GM10847 (cell line): ENCODE results near the gene PDCD7.

Source experiments
- POLR2A ChIP-seq: IDR thresholded peaks from 2 replicates; pipeline ENCODE4 v1.6.1; 2011; ENCODE audit not compliant: insufficient read length; ENCODE audit errors: extremely low read depth

Gene PDCD7

DNA sequence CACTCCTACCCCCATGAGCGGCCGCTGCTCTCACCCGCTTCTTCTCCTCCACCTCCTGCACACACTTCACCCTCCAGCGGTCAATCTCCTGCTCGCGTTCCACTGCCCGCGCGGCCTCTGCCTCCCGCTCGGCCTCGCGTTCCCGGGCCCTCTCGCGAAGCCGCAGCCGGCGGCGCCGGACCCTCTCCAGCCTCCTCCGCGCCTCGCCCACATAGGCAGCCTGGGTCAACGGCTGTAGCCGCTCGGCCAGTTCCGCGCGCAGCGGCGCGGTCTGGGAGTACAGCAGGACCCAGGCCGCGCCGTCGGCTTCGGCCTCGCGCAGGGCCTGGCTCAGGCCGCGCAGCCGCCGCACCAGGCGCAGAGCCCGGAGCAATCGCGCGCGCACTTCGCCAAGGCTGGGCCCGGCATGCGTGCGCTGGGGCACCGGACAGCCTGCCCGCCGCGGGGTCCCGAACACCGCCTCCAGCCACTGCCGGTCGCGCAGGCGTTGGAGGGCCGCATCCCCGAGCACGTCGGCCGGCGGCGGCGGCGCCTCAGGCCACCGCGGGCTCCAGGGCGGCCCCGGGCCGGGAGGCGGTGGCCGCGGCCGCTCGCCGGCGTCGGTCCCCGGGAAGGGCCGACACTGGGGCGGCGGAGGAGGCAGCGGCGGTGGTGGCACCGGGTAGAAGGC is 595 bp downstream of the PDCD7 start:
- TF ChIP-seq POLR2A, result no peak

DNA sequence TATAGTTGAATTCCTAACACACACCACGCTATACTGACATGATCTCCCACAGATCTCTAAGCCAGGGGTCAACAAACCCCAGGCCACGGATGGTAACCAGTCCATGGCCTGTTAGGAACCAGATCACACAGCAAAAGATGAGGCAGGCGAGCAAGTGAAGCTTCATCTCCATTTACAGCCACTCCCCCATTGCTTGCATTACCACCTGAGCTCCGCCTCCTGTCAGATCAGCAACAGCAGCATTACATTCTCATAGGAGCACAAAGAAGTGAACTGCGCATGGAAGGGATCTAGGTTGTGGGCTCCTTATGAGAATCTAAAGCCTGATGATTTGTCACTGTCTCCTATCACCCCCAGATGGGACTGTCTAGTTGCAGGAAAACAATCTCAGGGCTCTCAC is 2.7 kb downstream of the PDCD7 start:
- no peak for TF ChIP-seq POLR2A

DNA sequence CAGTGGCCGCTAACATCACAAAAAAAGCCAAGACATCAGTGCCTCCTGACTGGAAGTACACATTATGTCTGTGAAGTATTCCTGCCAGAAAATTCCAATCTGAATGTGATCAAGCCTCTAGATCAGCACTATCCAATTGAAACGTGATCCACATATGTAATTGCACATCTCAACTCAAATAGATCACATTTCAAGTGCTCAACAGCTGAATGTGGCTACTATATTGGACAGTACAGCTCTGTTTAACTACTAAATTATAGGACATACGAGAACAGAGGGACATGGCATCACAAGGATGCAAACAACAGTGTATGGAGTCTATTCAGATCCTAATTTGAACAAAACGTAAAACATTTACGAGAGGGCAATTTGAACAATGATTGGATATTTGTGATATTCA is 18.1 kb downstream of the PDCD7 start:
- TF ChIP-seq POLR2A, result no peak

DNA sequence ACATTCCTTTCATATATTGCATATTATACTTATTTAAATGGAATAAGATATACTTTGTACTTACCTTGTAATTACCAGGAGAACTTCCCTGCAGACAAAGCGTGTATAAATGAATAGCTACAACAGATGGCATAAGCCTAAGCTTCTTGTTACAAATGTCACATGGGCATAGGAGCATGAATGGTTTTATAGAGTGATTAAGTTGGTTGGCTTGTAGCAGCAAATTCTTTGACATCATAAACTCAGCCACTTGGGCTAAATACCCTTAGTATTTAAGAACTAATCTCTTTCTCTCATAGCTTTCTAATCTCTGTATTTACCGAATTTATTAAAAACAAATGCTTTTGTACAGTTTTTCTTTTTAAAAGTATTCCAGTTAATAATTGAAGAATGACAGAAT is 18.5 kb downstream of the PDCD7 start, which contains the start of gene UBAP1L:
Gene UBAP1L, minus strand, starts transcription at position 115 of the 400 bp plus-strand sequence. CDS start 8,985 bp downstream, outside the sequence.
- TF ChIP-seq POLR2A, result no peak

DNA sequence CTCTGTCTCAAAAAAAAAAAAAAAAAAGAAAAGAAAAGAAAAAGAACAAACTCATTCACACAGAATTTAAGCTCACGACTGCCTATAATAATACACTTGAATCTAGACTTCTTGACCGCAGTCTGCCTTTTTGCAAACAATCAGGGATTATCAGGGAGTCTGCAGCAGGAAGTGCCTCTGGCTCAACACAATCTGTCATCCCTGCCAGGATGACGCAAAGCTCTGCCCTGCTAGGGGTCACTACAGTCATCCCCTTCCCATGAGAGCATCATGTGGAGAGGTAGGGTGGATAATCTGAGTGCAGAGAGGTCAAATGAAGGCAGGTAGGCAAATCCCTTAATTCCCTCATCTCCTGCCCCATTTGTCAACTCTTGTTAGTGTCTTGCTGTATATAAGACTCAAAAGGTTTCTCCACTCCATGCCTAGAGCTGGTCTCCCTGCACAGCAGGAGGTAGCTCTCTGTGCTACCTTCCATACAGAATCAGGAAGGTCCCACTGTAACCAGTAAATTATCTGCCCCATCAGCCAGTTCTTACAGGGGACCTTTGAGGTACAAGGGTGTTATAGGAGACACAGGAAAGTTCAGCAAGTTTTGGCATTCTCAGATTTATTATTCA is 22.8 kb downstream of the PDCD7 start:
- no peak for TF ChIP-seq POLR2A

DNA sequence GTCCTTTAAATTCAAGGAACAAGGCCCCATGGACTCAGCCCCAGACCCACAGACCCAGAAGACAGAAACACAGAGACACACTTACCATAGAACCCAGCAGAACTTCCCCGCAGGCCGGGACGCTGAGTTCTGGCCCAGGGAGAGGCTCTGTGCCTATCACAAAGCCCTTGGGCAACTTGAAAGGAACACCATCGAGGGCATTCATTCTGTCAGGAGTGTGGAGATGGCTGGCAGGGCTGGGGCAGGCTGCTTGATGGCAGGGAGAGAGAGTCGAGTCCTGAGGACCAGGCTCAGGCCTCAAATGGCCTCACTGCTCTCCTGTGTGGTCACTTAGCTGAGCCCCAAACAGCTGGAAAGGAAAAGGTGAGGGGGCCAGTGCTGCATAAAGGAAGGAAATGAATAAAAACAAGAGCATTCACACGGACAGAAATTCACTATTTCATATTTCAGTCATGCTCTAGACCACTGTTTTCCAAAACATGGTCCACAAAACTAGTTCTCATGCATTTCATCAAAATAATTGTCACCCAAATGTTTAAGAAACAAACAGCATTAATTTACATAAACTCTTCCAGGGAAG is 27.5 kb downstream of the PDCD7 start:
- no peak for TF ChIP-seq POLR2A

DNA sequence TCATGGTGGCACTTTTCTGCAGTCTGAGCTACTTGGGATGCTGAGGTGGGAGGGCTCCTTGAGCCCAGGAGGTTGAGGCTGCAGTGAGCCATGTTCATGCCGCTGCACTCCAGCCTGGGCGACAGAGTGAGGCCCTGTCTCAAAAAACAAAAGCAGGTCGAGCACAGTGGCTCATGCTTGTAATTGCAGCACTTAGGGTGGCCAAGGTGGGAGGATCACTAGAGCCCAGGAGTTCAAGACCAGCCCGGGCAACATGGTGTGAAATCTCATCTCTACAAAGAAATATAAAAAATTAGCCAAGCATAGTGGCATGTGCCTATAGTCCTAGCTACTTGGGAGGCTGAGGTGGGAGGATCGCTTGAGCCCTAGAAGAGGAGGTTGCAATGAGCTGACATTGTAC is 28.6 kb downstream of the PDCD7 start:
- no peak for TF ChIP-seq POLR2A

DNA sequence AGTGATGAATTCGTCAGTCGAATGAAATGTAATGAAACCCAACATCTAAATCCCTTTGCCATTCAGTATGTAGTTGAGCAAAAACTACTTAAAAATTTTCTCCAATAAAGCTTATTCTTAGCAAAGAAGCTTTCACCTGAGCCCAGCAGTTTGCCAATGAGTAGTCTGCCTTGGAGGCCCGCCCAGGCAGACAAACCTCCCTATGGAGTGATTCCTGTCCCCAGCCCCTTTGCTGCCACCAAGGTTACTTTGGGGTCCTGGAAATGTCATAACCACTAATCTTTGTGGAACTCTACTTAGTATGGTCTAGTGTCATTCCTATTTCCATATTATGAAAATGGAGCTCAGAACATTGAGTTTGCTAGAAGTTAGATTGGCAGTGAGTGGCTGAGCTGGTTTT is 30.7 kb downstream of the PDCD7 start:
- TF ChIP-seq POLR2A, result no peak

DNA sequence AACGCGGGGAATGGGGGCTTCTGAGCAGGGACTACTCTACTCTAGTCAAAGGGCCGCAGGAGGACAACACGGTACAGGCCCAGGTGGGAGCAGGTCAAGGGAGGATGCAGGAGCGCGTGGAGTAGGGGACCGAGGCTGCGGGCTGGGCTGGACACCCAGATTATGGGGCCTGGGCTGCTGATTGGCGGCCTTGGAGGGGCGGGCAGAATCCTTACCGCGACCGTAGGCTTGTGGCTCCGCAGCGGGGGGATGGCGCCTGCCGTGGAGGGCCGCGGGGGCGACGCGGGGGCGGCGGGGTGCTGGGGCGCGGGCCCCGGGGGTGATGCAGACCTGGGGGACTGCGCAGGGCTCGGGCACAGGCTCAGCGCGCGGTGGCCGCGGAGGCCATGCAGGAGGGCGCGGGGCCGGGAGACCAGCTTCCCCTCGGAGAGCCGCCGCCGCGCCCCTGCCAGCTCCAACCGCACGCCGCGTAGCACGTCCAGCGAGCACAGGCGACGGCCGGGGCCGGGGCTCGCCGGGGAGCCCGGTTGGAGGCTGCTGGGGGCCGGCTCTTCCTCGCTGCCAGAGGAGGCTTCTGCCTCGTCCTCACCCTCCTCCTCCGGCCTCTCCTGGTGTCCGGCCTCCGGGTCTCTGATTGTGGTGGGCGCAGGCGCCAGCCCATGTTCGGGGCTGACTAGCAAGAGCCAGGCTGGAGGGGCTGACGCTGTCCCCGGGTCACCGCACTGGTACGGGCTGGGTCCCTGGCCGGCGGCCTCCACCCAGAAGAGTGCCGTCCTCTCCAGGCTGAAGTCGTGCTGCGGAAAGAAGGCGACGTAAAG is 31.5 kb downstream of the PDCD7 start:
- no peak for TF ChIP-seq POLR2A

DNA sequence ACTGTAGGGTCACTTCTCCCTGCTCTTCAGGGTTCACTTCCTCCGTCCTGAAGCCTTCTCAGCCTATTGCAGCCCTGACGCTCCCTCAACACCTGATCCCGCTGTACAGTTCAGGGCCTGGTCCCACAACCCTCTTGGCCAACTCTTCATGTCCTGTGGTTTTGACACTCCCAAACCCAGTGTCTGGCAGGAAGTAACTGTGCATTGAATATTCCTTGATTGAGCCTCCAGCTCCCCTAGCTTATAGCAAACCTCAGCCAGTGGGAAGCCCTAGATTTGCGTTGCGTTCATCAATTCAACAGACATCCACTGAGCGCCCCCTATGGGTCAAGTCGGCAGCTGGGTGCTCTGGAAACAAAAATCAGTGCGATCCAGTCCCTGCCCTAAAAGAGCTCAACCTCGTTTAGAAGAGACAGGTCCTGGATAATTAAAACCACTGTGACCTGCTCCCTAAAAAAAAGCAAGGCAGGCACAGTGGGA is 32.2 kb downstream of the PDCD7 start:
- TF ChIP-seq POLR2A, result no peak

DNA sequence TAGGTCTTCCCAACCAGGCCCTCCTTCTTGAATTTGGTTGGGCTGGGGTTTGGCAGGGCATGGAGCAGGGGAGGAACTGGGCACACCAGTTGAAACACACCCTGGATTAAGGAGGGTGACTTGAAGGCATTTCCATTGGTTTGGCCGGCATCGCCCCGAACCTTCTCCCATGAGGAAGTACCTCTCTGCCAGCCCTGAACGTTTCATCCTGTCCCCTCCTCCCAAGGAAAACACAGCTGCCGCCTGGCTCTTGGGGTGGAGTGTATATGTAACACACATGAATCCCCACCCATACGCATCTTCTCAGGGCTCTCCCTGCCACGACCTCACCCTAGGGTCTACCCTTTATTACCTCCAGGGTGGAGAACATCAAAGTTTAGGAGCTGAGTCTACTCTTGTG is 33.2 kb downstream of the PDCD7 start:
- TF ChIP-seq POLR2A, result no peak

DNA sequence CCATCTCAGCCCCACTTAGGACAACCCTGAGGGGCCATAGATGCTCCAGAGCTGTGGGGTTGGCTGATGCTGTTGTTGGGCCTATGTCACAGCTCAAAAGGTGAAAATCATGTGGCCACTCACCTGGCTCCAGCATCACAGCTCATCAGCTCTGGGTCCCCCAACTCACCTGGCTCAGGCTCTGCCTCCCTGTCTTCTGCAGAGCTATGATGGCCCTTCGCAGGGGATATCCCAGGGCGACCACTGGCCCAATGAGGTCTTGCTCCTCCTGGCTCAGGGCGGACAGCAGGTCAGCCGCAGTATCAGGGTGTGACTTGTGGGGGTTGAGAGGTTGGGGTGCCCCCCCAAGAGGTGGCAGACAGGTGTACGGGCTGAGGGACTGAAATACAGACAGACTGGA is 34.3 kb downstream of the PDCD7 start:
- TF ChIP-seq POLR2A, result no peak

DNA sequence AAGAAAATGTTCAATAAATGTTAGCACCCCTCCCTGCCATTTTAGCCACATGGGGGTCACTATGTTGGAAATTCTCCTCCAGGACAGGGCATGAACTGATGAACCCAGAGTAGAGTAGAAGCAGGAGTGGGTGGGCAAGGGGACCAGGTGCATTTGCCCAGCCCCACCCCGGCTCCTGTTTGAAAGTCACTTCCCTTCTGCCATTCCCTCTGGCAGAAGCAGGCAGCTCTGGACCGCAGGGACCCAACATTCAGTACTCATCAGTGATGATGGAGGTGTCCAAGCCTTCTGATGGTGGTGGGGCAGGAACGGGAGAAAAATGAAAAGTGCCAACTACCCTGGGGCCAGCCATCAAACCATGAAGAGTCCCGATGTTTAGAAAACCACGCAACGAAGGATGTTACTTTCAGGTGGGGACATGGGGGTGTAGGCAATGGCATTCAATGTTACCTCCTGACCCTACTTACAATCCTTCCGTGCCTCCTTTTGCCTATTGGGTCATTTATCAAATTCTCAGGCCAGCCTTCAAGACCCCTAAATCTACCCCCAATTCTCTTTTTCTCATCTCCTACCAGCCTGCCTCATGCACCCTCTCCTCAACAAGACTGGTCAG is 35.9 kb downstream of the PDCD7 start:
- TF ChIP-seq POLR2A, result no peak

DNA sequence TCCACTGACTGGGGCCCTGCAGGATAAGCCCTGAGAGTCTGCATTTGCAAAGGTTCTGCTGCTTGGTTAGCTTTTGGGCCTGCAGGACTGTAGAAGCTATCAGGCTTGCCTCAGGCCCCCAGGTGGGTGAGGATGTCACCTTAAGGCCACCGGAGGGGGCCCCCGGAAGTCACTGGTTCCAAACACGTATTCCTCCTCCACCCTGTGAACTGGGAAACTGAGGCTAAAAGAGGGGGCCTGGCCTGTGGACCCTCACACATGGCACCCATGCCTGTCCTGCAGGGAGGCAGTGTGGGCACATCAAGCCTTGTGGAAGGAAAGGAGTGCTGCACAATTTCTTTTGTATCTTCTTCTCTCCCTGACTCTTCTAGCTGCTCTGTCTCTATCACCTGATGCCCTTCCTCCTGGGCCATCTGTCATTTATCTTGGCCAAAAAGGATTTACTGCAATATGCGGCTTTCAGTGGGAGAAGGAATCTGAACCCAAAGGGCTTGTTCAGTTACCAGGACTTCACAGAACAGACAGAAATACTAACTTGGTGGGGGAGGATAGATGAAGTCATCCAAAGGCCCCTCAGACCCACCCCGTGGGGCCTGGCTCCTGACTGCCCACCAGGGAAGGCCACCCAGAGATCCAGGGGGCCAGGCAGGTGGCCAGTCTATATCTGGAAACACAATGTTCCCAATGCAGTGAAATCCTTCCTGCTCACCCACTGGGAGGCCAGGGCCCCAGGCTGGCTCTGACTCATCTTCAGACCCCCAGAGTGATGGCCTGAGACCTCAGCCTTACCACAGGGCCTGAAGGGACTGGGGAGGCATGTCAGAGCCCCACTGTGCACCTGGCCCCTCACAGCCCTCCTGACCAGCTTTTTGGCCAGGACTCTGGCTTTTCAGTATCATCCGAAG is 36.9 kb downstream of the PDCD7 start:
- no peak for TF ChIP-seq POLR2A
